Measurements from ENCODE around the gene IL4R. TPM values are rescaled to one million over a fixed set of nuclear protein-coding genes. Genes with fewer than 3 reads are reported as not detected.

IL4R gene
- total RNA-seq, 1 experiment from 2014 or later: 29.6 TPM

- no peak for ATAC-seq
- no peaks in the 10 kb centered on the region for H3K27me3 ChIP-seq (ENCODE audit: insufficient read depth, low read length)
- BruUV-seq (replicated peaks): no TSS peak
- intact Hi-C loops (cut with micrococcal nuclease): no loop called here
- no peak overlapping the region for H3K27ac ChIP-seq (ENCODE audit: low read depth, low read length)
- 0 out of 2 replicates have a peak, but pooled peaks cover 15% of the 10 kb centered on the region for H3K79me2 ChIP-seq (ENCODE audit: insufficient read depth, low read length)
- H3K9me3 ChIP-seq (ENCODE audit: control insufficient read depth in 1 of 2, insufficient read depth in 1 of 2, low read depth in 1 of 2, low read length in 2 of 2): no peaks in the 10 kb centered on the region
- POLR2A ChIA-PET: no interaction called here
- peaks cover 0 to 17% of the 10 kb centered on the region in 2 experiments; a peak in 3 of 4 replicates for H3K36me3 ChIP-seq (ENCODE audit: control insufficient read depth in 1 of 2, insufficient read depth in 2 of 2, low read length in 2 of 2)
- DNase-seq (ENCODE audit: low read depth, low spot score): no peak
- no peak overlapping the region for H3K9ac ChIP-seq (ENCODE audit: low read length)
- H3K9me2 ChIP-seq (ENCODE audit: insufficient read depth): no peaks in the 10 kb centered on the region
- H3K4me1 ChIP-seq (ENCODE audit: control insufficient read depth in 1 of 2, insufficient read depth in 2 of 2, low read length in 2 of 2): no peaks in the 10 kb centered on the region
- CTCF ChIA-PET: no interaction called here
- H3K4me3 ChIP-seq (replicated peaks in 1 of 2; ENCODE audit: low read depth in 1 of 2, low read length in 2 of 2): no peak overlapping the region
- H2AFZ ChIP-seq (ENCODE audit: low read depth, low read length, poor library complexity, severe bottlenecking): no peak overlapping the region
- TF ChIP-seq YY1 (IDR thresholded peaks at IDR 0.05; ENCODE audit: extremely low read depth, insufficient replicate concordance, low read depth, low read length) (no peak), SIN3A (IDR thresholded peaks at IDR 0.05; ENCODE audit: low read depth) (no peak), POLR2A (IDR thresholded peaks at IDR 0.05; ENCODE audit: borderline replicate concordance, extremely low read depth, insufficient read depth, insufficient read length) (no peak), CTCF (IDR thresholded peaks at IDR 0.05 in 2 of 3, conservative IDR thresholded peaks at IDR 0.05 in 1 of 3; ENCODE audit: borderline replicate concordance in 1 of 3, insufficient read depth in 1 of 3, low read depth in 2 of 3, low read length in 2 of 3) (no peak), CBX3 (IDR thresholded peaks at IDR 0.05; ENCODE audit: low read depth) (no peak), ELF1 (IDR thresholded peaks at IDR 0.05; ENCODE audit: borderline replicate concordance, low read depth) (no peak), CEBPB (IDR thresholded peaks at IDR 0.05; ENCODE audit: low read depth) (no peak), ZNF274 (IDR thresholded peaks at IDR 0.05; ENCODE audit: low read depth, low read length) (no peak), JUND (IDR thresholded peaks at IDR 0.05) (no peak), EZH2 (IDR thresholded peaks at IDR 0.05) (no peak), TCF7L2 (IDR thresholded peaks at IDR 0.05; ENCODE audit: borderline replicate concordance, extremely low read depth, insufficient read depth, insufficient read length) (no peak), REST (IDR thresholded peaks at IDR 0.05; ENCODE audit: low read depth) (no peak), SRF (IDR thresholded peaks at IDR 0.05; ENCODE audit: low read depth) (no peak), POLR2AphosphoS5 (IDR thresholded peaks at IDR 0.05; ENCODE audit: low read depth, low read length) (no peak), EGR1 (IDR thresholded peaks at IDR 0.05; ENCODE audit: low read depth) (no peak), ATF3 (IDR thresholded peaks at IDR 0.05) (no peak), FOSL1 (IDR thresholded peaks at IDR 0.05; ENCODE audit: low read depth) (no peak), RAD21 (IDR thresholded peaks at IDR 0.05; ENCODE audit: low read depth) (no peak)
- no peaks in the 10 kb centered on the region for H4K20me1 ChIP-seq (ENCODE audit: insufficient read depth)
- RAD21 ChIA-PET (ENCODE audit: low non-redundant PET in 1 of 2, low total read pairs in 2 of 2, uncharacterized antibody in 2 of 2, unreplicated experiment in 2 of 2): no interaction called here
- H3K4me2 ChIP-seq (ENCODE audit: low read length): no peak overlapping the region
Measured at GRCh38 chr16:27340654-27341053, 26.9 kb downstream of the IL4R start.
